Sigmoid colon (tissue), 7 donors: ENCODE data around the gene MASP1. TPM values are rescaled to one million over a fixed set of nuclear protein-coding genes. Genes with fewer than 3 reads are reported as not detected.

Experiments
- DNase-seq: peaks from one replicate; pipeline ENCODE4 v3.0.0-alpha.2; 2019
- H3K27ac ChIP-seq, 4 donors: fragments of 200-600 bp; sonication (generic); one replicate each; pipeline ENCODE4 v1.5.1; 2016 to 2019; ENCODE audit warnings: mild to moderate bottlenecking in 1 of 4
- H3K27me3 ChIP-seq, 3 donors: fragments of 200-600 bp; sonication (generic); one replicate each; pipeline ENCODE4 v1.5.1; 2019; ENCODE audit warnings: mild to moderate bottlenecking in 1 of 3
- H3K36me3 ChIP-seq, 4 donors: fragments of 200-600 bp; sonication (generic); one replicate each; pipeline ENCODE4 v1.5.1; 2016 to 2019
- H3K4me1 ChIP-seq, 4 donors: fragments of 200-600 bp; sonication (generic); one replicate each; pipeline ENCODE4 v1.5.1; 2017 to 2019
- H3K4me3 ChIP-seq, 4 donors: fragments of 200-600 bp; sonication (generic); one replicate each; pipeline ENCODE4 v1.5.1; 2017 to 2019; ENCODE audit warnings: mild to moderate bottlenecking in 2 of 4, moderate library complexity in 1 of 4
- H3K9me3 ChIP-seq, 4 donors: fragments of 200-600 bp in 3 of 4; sonication (generic) in 3 of 4; one replicate each; pipeline versions ENCODE4 v1.5.1 to v1.6.1; 2013 to 2019
- CTCF ChIP-seq, 4 experiments: fragments of 450-650 bp in 3 of 4; fragments of 200-600 bp in 1 of 4; IDR thresholded peaks; one replicate each; pipeline ENCODE4 v1.5.1; 2016 to 2019; ENCODE audit warnings: antibody characterized with exemption in 4 of 4, mild to moderate bottlenecking in 3 of 4, moderate library complexity in 2 of 4
- EP300 ChIP-seq, 4 donors: sonication (generic); formaldehyde crosslinking; IDR thresholded peaks; one replicate each; pipeline ENCODE4 v1.6.1; 2017; ENCODE audit warnings: antibody characterized with exemption in 4 of 4
- POLR2A ChIP-seq, 2 donors: fragments of 450-650 bp; IDR thresholded peaks; one replicate each; pipeline ENCODE4 v1.6.1; 2016; ENCODE audit warnings: antibody characterized with exemption in 2 of 2, mild to moderate bottlenecking in 2 of 2, moderate library complexity in 2 of 2
- POLR2AphosphoS5 ChIP-seq, 4 donors: sonication (generic); formaldehyde crosslinking; IDR thresholded peaks; one replicate each; pipeline ENCODE4 v1.6.1; 2017; ENCODE audit warnings: antibody characterized with exemption in 4 of 4
- WGBS, 2 donors: extraction: QIAGEN DNeasy Blood & Tissue Kit; methylation state at CpG; one replicate each; pipeline ENCODE4 v1.1.7; 2013; 5-methylcytosine and 5-hydroxymethylcytosine counted together
- intact Hi-C: fragments of 100-400 bp; cut with DNase I; formaldehyde crosslinking; loops from one replicate; pipeline ENCODE4 v1.15.1; 2023
- polyA plus RNA-seq, 3 donors: library from polyadenylated mRNA; stranded (reverse); fragments of 200-250 nt; gene quantifications; one replicate each; pipeline ENCODE4 v1.2.3, GENCODE V29; 2013
- total RNA-seq, 4 donors: library from RNA; depleted of rRNA; stranded (reverse); fragments of >200 nt; gene quantifications; one replicate each; pipeline ENCODE4 v1.1.0, GENCODE V29; 2016
- donor health status: healthy with polysubstance abuse.
- donor health status: Bipolar disorder and iron deficiency.
- donor health status: healthy.

MASP1 gene
- total and polyA plus RNA-seq, 7 donors, result 0.69 to 236 (median 93.5) TPM

DNA sequence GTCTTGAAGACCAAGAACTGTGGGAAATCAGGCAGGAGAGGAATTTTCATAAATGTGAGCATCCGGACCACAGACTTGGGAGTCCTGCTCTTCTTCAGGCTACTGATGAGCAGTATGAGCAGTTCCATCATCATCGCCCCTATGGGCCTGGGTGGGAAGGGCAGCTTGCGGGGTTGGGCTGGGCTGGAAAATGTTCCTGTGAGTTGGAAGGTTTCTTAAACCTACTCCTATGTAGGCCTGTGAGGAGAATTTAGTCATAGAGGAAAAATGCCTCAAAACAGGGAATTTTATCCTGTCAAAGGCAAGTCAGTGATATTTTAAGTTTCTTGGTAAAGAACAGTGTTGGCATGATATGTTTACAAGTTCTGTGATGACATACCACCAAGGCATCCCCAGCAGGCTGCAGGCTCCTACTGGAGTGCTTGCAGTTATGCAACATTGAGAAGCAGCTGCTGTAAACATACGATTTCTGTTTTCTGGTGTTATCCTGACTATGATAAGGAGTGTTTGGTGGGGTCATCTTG is 10.3 kb downstream of the MASP1 start:
- DNase-seq, result no peak
- Histone ChIP-seq H3K9me3 (no peaks in the 10 kb centered on the region), H3K4me3 (no peak overlapping the region), H3K4me1 (peaks cover 0 to 31% (median 18%) of the 10 kb centered on the region in 4 donors), H3K36me3 (peaks cover 0 to 29% (median 15%) of the 10 kb centered on the region in 4 donors), H3K27me3 (no peaks in the 10 kb centered on the region), H3K27ac (peak overlapping the region in 2 of 4 donors; percentile 14 to 22)
- TF ChIP-seq POLR2A (IDR thresholded peaks at IDR 0.05), result no peak
- no peak for TF ChIP-seq EP300 (IDR thresholded peaks at IDR 0.05)
- TF ChIP-seq POLR2AphosphoS5 (IDR thresholded peaks at IDR 0.05), result no peak
- TF ChIP-seq CTCF (IDR thresholded peaks at IDR 0.05), result no peak
- intact Hi-C loops, result no loop called here
- WGBS, 2 donors, result 72 to 74% methylated on average over 4 of the region's 4 CpGs

DNA sequence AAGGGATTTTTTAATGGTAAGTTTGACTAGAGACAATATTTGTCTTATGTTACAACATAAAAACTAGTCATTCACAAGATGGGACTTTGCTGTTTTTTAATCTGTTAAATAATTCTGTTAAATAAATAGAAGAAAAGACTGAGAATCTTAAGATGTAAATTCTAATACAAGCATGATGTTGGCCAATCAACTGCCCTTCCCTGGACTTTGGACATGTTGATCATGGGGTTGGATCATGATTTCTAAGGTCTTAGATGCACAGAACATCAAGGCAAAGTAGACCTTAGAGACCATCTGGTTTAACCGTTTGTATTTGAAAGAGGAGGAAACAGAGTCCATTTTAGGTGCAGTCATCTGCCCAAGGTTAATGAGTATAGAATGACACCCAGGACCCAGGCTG is 10.9 kb downstream of the MASP1 start:
- H3K36me3 ChIP-seq, result peaks cover 0 to 29% (median 15%) of the 10 kb centered on the region in 4 donors
- 21 to 71% methylated on average over 1 of the region's 1 CpG for WGBS, 2 donors
- TF ChIP-seq CTCF (IDR thresholded peaks at IDR 0.05) (no peak), POLR2A (IDR thresholded peaks at IDR 0.05) (no peak), EP300 (IDR thresholded peaks at IDR 0.05) (no peak), POLR2AphosphoS5 (IDR thresholded peaks at IDR 0.05) (no peak)
- H3K27me3 ChIP-seq, result no peaks in the 10 kb centered on the region
- DNase-seq, result no peak
- no peak overlapping the region for H3K4me3 ChIP-seq
- intact Hi-C loops, result no loop called here
- no peaks in the 10 kb centered on the region for H3K9me3 ChIP-seq
- H3K4me1 ChIP-seq, result peaks cover 0 to 31% (median 18%) of the 10 kb centered on the region in 4 donors
- no peak overlapping the region for H3K27ac ChIP-seq

DNA sequence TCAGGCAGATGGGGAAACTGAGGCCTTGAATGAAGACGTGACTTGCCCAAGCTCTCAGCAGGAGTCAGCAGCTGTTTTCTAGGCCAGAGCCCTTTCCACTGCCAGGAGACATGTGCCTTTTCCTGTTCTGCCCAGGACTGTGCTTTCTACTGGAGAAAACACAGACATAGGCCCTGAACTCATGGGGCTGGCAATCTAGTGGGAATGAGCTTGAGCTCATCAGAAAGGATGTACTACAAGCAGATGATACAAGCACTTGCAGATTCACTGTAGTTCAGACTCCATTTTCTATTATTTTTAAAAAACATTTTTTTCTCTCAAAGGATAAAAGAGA is 14.4 kb downstream of the MASP1 start:
- WGBS, 2 donors, result 83 to 91% methylated on average over 1 of the region's 1 CpG
- no peaks in the 10 kb centered on the region for H3K9me3 ChIP-seq
- peaks cover 0 to 31% (median 15%) of the 10 kb centered on the region in 4 donors for H3K4me1 ChIP-seq
- H3K27ac ChIP-seq, result peak overlapping the region in 1 of 4 donors; percentile 24
- H3K27me3 ChIP-seq, result no peaks in the 10 kb centered on the region
- H3K4me3 ChIP-seq, result no peak overlapping the region
- H3K36me3 ChIP-seq, result peaks cover 0 to 9% (median under 1%) of the 10 kb centered on the region in 4 donors
- intact Hi-C loops, result no loop called here
- DNase-seq, result no peak
- no peak for TF ChIP-seq POLR2A (IDR thresholded peaks at IDR 0.05)
- TF ChIP-seq EP300 (IDR thresholded peaks at IDR 0.05), result no peak
- TF ChIP-seq CTCF (IDR thresholded peaks at IDR 0.05), result no peak
- no peak for TF ChIP-seq POLR2AphosphoS5 (IDR thresholded peaks at IDR 0.05)

DNA sequence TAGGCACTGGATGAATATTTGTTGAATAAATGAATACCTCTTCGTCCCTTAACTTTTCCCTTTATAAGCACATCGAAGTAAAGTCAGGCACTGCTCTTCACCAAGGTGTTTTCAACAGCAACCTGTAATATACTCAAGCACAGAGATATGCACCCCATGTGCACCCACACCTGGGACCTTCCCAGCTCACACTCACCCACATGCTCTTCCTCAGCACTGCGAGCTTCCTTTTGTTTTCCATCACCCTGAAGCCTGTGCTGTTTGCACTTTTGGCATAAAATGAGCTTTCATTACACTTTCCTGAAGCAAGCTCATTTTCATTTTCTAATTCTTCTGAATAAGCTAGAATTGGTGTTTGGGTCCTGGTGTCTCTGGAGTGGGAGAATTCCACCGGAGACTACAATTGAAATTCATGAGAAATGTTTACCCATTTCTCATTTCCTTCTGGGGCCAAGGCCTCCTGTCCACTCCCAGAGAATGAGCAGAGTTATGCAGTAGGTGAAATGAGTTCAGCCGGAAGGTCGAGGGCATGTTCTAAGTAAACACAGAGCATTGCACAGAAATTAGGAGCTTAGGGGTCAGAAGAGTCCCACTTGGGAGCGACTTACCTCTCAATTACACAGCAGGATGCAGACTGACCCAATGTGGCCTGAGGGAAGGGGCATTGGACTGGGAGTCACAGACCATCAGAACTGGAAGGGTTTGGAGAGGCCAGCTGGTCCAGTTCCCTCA is 15.0 kb downstream of the MASP1 start:
- 76 to 77% methylated on average over 7 of the region's 7 CpGs for WGBS, 2 donors
- no peaks in the 10 kb centered on the region for H3K9me3 ChIP-seq
- TF ChIP-seq EP300 (IDR thresholded peaks at IDR 0.05) (no peak), POLR2A (IDR thresholded peaks at IDR 0.05) (no peak), CTCF (IDR thresholded peaks at IDR 0.05) (no peak), POLR2AphosphoS5 (IDR thresholded peaks at IDR 0.05) (no peak)
- DNase-seq, result no peak
- no peaks in the 10 kb centered on the region for H3K27me3 ChIP-seq
- no peak overlapping the region for H3K4me3 ChIP-seq
- peak overlapping the region in 1 of 4 donors; percentile 24 for H3K27ac ChIP-seq
- peaks cover 0 to 27% (median 12%) of the 10 kb centered on the region in 4 donors for H3K4me1 ChIP-seq
- intact Hi-C loops, result no loop called here
- H3K36me3 ChIP-seq, result peaks cover 0 to 9% (median 0%) of the 10 kb centered on the region in 4 donors
